H1 (cell line): ENCODE data around the gene CTIF. TPM values are rescaled to one million over a fixed set of nuclear protein-coding genes. Genes with fewer than 3 reads are reported as not detected.

ENCODE experiments used
- CEBPB ChIP-seq: IDR thresholded peaks from 2 replicates; pipeline ENCODE4 v1.6.1; 2012; ENCODE audit warnings: low read depth, low read length
- RNF2 ChIP-seq: fragments of 200-900, 300-1000 bp; sonication (generic); IDR thresholded peaks from 2 replicates; pipeline ENCODE4 v1.7.1; 2016; ENCODE audit warnings: borderline replicate concordance, low read depth, mild to moderate bottlenecking, antibody characterized with exemption, low read length; ENCODE audit not compliant: poor library complexity, severe bottlenecking; ENCODE audit errors: missing control alignments
- SIN3A ChIP-seq, 2 experiments: IDR thresholded peaks in 1 of 2; conservative IDR thresholded peaks in 1 of 2; 2 replicates each; pipeline ENCODE4 v1.6.1; 2011 to 2012; ENCODE audit warnings: low read length in 2 of 2, improper control_type of control experiment in 1 of 2, low read depth in 1 of 2, mild to moderate bottlenecking in 1 of 2
- polyA plus RNA-seq, 7 experiments: library from polyadenylated mRNA; depleted of rRNA in 3 of 7; stranded (reverse) in 5 of 7; unstranded in 2 of 7; fragments of >200 nt in 5 of 7; fragments of 200-250 nt in 2 of 7; gene quantifications; 1 replicate in 5 of 7; 2 replicates in 1 of 7; 4 replicates in 1 of 7; pipeline versions ENCODE4 v1.2.1 to v1.2.3, GENCODE V29; 2011 to 2013; ENCODE audit warnings: missing spikeins in 2 of 7, mixed read lengths in 2 of 7
- total RNA-seq: library from RNA; stranded (reverse); fragmentation: NEBNext Ultra II Directional; extraction: Animal tissue kit (Norgen Biotek cat#: 25700); gene quantifications from 2 replicates; pipeline ENCODE4 v1.2.1, GENCODE V29; 2021

The CTIF gene
- total and polyA plus RNA-seq, 2 of the 8 experiments (the other 6 are each of a cell fraction or from before 2014, with no cell fraction given) = 9.0 to 17.8 TPM

DNA sequence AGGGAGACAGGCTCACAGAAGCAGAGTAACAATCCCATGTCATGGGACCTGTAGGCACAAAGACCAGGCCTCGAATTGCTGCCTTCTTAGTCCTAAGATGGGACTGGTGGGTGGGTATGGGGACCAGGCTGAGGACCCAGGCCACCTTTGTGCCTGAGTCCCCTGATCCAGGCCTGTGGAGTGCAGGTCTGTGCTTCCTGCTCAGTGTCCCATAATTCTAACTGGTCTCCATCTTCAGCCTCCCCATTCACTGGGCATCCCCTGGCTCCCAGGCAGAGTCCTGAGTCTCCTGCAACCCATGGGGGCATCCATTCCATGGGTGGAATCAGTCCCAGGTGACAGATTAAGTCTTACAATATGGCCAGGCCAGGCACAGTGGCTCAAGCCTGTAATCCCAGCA, 328.0 kb downstream of the CTIF start (continued):
- TF ChIP-seq CEBPB (no peak), RNF2 (no peak), SIN3A (conservative IDR thresholded peaks at IDR 0.05 in 1 of 2, IDR thresholded peaks at IDR 0.05 in 1 of 2; ENCODE audit: low read depth in 1 of 2, low read length in 2 of 2) (no peak)
